ENCODE measurements around the gene MAD2L1BP. TPM values are rescaled to one million over a fixed set of nuclear protein-coding genes. Genes with fewer than 3 reads are reported as not detected.
"Not testable (repeated sequence)": the region's sequence is repeated elsewhere in the genome, so short reads cannot be mapped to it uniquely, and the experiment has no call there.

The MAD2L1BP gene
- 90.4 TPM for total RNA-seq

- DNase-seq: peak; percentile 92
Observed at GRCh38 chr6:43635387-43636307, at the start of gene MAD2L1BP. Gene MAD2L1BP, plus strand, starts transcription at chr6:43635840. Its CDS starts 36 bp downstream, at chr6:43635876.

- DNase-seq: no peak
Observed at GRCh38 chr6:43588194-43588593, 47.4 kb upstream of the MAD2L1BP start.

- not testable (repeated sequence) for DNase-seq
Observed at GRCh38 chr6:43589564-43589963, 46.1 kb upstream of the MAD2L1BP start.

- DNase-seq: no peak
Observed at GRCh38 chr6:43593938-43594337, 41.7 kb upstream of the MAD2L1BP start.

- no peak for DNase-seq
Observed at GRCh38 chr6:43600595-43600994, 35.0 kb upstream of the MAD2L1BP start.

- DNase-seq: no peak
Observed at GRCh38 chr6:43604174-43604573, 31.5 kb upstream of the MAD2L1BP start.

- DNase-seq: no peak
Observed at GRCh38 chr6:43606019-43606418, 29.6 kb upstream of the MAD2L1BP start.

- DNase-seq: peak; percentile 85
Observed at GRCh38 chr6:43608310-43608763, 27.3 kb upstream of the MAD2L1BP start.

GRCh38 chr6:43608807-43609206 is 26.8 kb upstream of the MAD2L1BP start:
- no peak for DNase-seq

GRCh38 chr6:43609402-43609801 is 26.2 kb upstream of the MAD2L1BP start:
- DNase-seq: no peak

GRCh38 chr6:43610431-43610830 is 25.2 kb upstream of the MAD2L1BP start:
- no peak for DNase-seq

GRCh38 chr6:43613721-43614395 is 21.8 kb upstream of the MAD2L1BP start:
- DNase-seq: no peak

GRCh38 chr6:43614396-43614730 is 21.3 kb upstream of the MAD2L1BP start:
- DNase-seq: no peak

GRCh38 chr6:43616725-43617472 is 18.7 kb upstream of the MAD2L1BP start:
- no peak for DNase-seq

GRCh38 chr6:43621078-43621835 is 14.4 kb upstream of the MAD2L1BP start:
- DNase-seq: no peak

- DNase-seq: no peak
Observed at GRCh38 chr6:43621836-43622180, 13.8 kb upstream of the MAD2L1BP start.

GRCh38 chr6:43622541-43622940 is 13.1 kb upstream of the MAD2L1BP start:
- no peak for DNase-seq

GRCh38 chr6:43623880-43624785 is 11.5 kb upstream of the MAD2L1BP start:
- DNase-seq: no peak

- DNase-seq: no peak
Observed at GRCh38 chr6:43624786-43625288, 10.8 kb upstream of the MAD2L1BP start.

- DNase-seq: no peak
Observed at GRCh38 chr6:43625393-43625992, 10.1 kb upstream of the MAD2L1BP start.
